HepG2 (cell line): ENCODE results near the gene BRSK2.

Source experiments
- ERF ChIP-seq: IDR thresholded peaks from 2 replicates; pipeline ENCODE4 v1.6.1; 2018; ENCODE audit warnings: missing biosample characterization, missing genetic modification reagents
- NFATC3 ChIP-seq: sonication (generic); formaldehyde crosslinking; IDR thresholded peaks from 2 replicates; pipeline ENCODE4 v1.5.1; 2020; ENCODE audit warnings: mild to moderate bottlenecking, missing genetic modification reagents
- NFYB ChIP-seq: sonication (generic); formaldehyde crosslinking; IDR thresholded peaks from 2 replicates; pipeline ENCODE4 v1.4.0; 2020; ENCODE audit warnings: missing genetic modification reagents
- RELA ChIP-seq: sonication (generic); formaldehyde crosslinking; IDR thresholded peaks from 2 replicates; pipeline ENCODE4 v1.4.0; 2020; ENCODE audit warnings: missing genetic modification reagents
- SNRNP70 ChIP-seq: fragments of 200-400 bp; formaldehyde crosslinking; IDR thresholded peaks from 2 replicates; pipeline ENCODE4 v1.6.1; 2017; ENCODE audit warnings: mild to moderate bottlenecking, low read depth, low read length, moderate library complexity
- ZEB1 ChIP-seq: IDR thresholded peaks from 2 replicates; pipeline ENCODE4 v1.6.1; 2012; ENCODE audit warnings: mild to moderate bottlenecking, low read depth, inconsistent platforms; ENCODE audit not compliant: insufficient replicate concordance
- ZNF225 ChIP-seq: sonication (generic); formaldehyde crosslinking; IDR thresholded peaks from 2 replicates; pipeline ENCODE4 v1.4.0; 2020; ENCODE audit warnings: mild to moderate bottlenecking, missing genetic modification reagents
- ZNF577 ChIP-seq: sonication (generic); formaldehyde crosslinking; IDR thresholded peaks from 2 replicates; pipeline ENCODE4 v1.4.0; 2020; ENCODE audit warnings: mild to moderate bottlenecking, low read depth, missing genetic modification reagents, borderline replicate concordance
- TF ChIP-seq, protein P1 (sequence below): sonication (generic); formaldehyde crosslinking; IDR thresholded peaks from 2 replicates; pipeline ENCODE4 v1.8.1; 2022; ENCODE audit warnings: mild to moderate bottlenecking, missing genetic modification reagents

DNA sequence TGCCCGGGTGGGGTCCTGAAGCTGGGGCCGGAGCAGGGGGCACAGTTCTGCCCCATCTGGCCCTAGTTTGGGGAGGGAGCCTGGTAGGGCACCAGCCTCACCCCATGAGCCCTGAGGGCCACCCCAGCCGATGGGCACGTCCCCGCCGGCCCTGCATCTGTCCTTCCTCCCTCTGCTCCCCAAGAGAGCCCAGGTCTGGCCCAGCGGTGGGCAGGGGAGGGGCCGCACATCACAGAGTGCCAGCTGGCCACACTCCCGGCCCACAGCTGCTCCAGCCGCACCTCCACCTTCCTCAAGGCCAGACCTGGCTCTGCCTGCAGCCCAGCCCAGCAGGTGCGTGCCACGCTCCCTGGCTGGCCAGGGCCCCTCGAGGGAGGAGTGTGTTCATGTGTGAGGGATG lies 21.6 kb downstream of the BRSK2 start:
- no peak for TF ChIP-seq ZEB1
- TF ChIP-seq NFATC3: no peak
- TF ChIP-seq, protein P1, sequence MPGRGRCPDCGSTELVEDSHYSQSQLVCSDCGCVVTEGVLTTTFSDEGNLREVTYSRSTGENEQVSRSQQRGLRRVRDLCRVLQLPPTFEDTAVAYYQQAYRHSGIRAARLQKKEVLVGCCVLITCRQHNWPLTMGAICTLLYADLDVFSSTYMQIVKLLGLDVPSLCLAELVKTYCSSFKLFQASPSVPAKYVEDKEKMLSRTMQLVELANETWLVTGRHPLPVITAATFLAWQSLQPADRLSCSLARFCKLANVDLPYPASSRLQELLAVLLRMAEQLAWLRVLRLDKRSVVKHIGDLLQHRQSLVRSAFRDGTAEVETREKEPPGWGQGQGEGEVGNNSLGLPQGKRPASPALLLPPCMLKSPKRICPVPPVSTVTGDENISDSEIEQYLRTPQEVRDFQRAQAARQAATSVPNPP (CRISPR knock-in tag): no peak
- no peak for TF ChIP-seq RELA (CRISPR knock-in tag)
- TF ChIP-seq ZNF225 (CRISPR knock-in tag): no peak
- TF ChIP-seq NFYB (CRISPR knock-in tag): no peak
- no peak for TF ChIP-seq ZNF577 (CRISPR knock-in tag)
- no peak for TF ChIP-seq ERF (CRISPR knock-in tag)
- no peak for TF ChIP-seq SNRNP70
